Stomach (tissue), 4 donors: Measurements from ENCODE around the gene CAMKK2.
"Not testable (repeated sequence)": the region's sequence is repeated elsewhere in the genome, so short reads cannot be mapped to it uniquely, and the experiment has no call there.

Source experiments
- EP300 ChIP-seq: sonication (generic); formaldehyde crosslinking; IDR thresholded peaks from one replicate; pipeline ENCODE4 v1.6.1; 2017; ENCODE audit warnings: antibody characterized with exemption
- POLR2A ChIP-seq, 4 donors: fragments of 450-650 bp; IDR thresholded peaks; one replicate each; pipeline ENCODE4 v1.6.1; 2016; ENCODE audit warnings: antibody characterized with exemption in 4 of 4, control low read depth in 2 of 4, mild to moderate bottlenecking in 1 of 4, moderate library complexity in 1 of 4
- TF ChIP-seq, protein P1 (sequence below), 7 experiments: fragments of 450-650 bp in 4 of 7; fragments of 200-600 bp in 3 of 7; sonication (generic) in 3 of 7; IDR thresholded peaks; one replicate each; pipeline ENCODE4 v1.5.1; 2016 to 2019; ENCODE audit warnings: antibody characterized with exemption in 7 of 7, control low read depth in 2 of 7, mild to moderate bottlenecking in 1 of 7

DNA sequence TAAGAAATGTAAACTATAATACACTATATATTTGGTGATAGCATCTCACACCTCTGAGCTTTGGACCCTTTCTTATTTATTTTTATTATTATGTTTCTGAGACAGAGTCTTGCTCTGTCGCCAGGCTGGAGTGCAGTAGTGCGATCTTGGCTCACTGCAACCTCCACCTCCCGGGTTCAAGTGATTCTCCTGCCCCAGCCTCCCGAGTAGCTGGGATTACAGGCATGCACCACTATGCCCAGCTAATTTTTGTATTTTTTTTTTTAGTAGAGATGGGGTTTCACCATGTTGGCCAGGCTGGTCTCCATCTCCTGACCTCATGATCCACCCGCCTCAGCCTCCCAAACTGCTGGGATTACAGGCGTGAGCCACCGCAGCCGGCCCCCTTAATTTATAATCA, 10.9 kb upstream of the CAMKK2 start:
- not testable (repeated sequence) for TF ChIP-seq POLR2A (IDR thresholded peaks at IDR 0.05); EP300
- TF ChIP-seq, protein P1, sequence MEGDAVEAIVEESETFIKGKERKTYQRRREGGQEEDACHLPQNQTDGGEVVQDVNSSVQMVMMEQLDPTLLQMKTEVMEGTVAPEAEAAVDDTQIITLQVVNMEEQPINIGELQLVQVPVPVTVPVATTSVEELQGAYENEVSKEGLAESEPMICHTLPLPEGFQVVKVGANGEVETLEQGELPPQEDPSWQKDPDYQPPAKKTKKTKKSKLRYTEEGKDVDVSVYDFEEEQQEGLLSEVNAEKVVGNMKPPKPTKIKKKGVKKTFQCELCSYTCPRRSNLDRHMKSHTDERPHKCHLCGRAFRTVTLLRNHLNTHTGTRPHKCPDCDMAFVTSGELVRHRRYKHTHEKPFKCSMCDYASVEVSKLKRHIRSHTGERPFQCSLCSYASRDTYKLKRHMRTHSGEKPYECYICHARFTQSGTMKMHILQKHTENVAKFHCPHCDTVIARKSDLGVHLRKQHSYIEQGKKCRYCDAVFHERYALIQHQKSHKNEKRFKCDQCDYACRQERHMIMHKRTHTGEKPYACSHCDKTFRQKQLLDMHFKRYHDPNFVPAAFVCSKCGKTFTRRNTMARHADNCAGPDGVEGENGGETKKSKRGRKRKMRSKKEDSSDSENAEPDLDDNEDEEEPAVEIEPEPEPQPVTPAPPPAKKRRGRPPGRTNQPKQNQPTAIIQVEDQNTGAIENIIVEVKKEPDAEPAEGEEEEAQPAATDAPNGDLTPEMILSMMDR (IDR thresholded peaks at IDR 0.05): not testable (repeated sequence)
